Natural killer cell (primary cell): ENCODE measurements around the gene THAP7. TPM values are rescaled to one million over a fixed set of nuclear protein-coding genes. Genes with fewer than 3 reads are reported as not detected.

ENCODE experiments used
- ATAC-seq, 3 donors: fragments of 150-1000 bp in 2 of 3; fragments of 200-7000 bp in 1 of 3; cut with Tn5 transposase; 1 replicate in 1 of 3; 2 replicates in 2 of 3; pipeline ENCODE4 v1.10.0; 2021; ENCODE audit warnings: mild to moderate bottlenecking in 2 of 3, moderate library complexity in 2 of 3
- DNase-seq, 2 donors: peaks; one replicate each; pipeline versions ENCODE4 v3.0.0 to v3.0.0-alpha.2; 2013 to 2021; ENCODE audit warnings: mixed read lengths in 1 of 2
- H3K27ac ChIP-seq: one replicate; pipeline ENCODE4 v1.5.1; 2013; ENCODE audit warnings: mild to moderate bottlenecking, low read length
- H3K27me3 ChIP-seq: one replicate; pipeline ENCODE4 v1.6.1; 2013; ENCODE audit warnings: low read length; ENCODE audit not compliant: control insufficient read depth, insufficient read depth
- H3K36me3 ChIP-seq: one replicate; pipeline ENCODE4 v1.6.1; 2013; ENCODE audit warnings: low read length; ENCODE audit not compliant: control insufficient read depth, insufficient read depth
- H3K4me1 ChIP-seq: one replicate; pipeline ENCODE4 v1.6.1; 2013; ENCODE audit warnings: low read length; ENCODE audit not compliant: control insufficient read depth, insufficient read depth
- H3K4me3 ChIP-seq: one replicate; pipeline ENCODE4 v1.5.1; 2013; ENCODE audit warnings: low read length
- H3K9me3 ChIP-seq: one replicate; pipeline ENCODE4 v1.6.1; 2013; ENCODE audit warnings: low read length; ENCODE audit not compliant: control insufficient read depth, insufficient read depth
- H3K27ac Mint-ChIP-seq, 2 donors: one replicate each; pipeline ENCODE4 v1.8.0; 2022; ENCODE audit warnings: mild to moderate bottlenecking in 2 of 2, mixed read lengths in 2 of 2, moderate library complexity in 1 of 2
- H3K27me3 Mint-ChIP-seq, 2 donors: one replicate each; pipeline ENCODE4 v1.8.0; 2022; ENCODE audit warnings: low read depth in 2 of 2, mixed read lengths in 2 of 2
- H3K36me3 Mint-ChIP-seq: one replicate; pipeline ENCODE4 v1.8.0; 2022; ENCODE audit warnings: mixed read lengths
- H3K4me1 Mint-ChIP-seq, 2 donors: one replicate each; pipeline ENCODE4 v1.8.0; 2022; ENCODE audit warnings: mixed read lengths in 2 of 2
- H3K4me3 Mint-ChIP-seq: one replicate; pipeline ENCODE4 v1.8.0; 2022; ENCODE audit warnings: mild to moderate bottlenecking, moderate library complexity, mixed read lengths
- H3K9me3 Mint-ChIP-seq, 2 donors: one replicate each; pipeline ENCODE4 v1.8.0; 2022; ENCODE audit warnings: mixed read lengths in 2 of 2
- CTCF ChIP-seq: fragments of 200-600 bp; IDR thresholded peaks from one replicate; pipeline ENCODE4 v1.8.0; 2022; ENCODE audit warnings: antibody characterized with exemption
- WGBS: methylation state at CpG from one replicate; pipeline ENCODE4 v1.1.7; 2013; ENCODE audit warnings: missing lambda C conversion rate; ENCODE audit not compliant: insufficient coverage; 5-methylcytosine and 5-hydroxymethylcytosine counted together
- intact Hi-C: fragments of 100-400 bp; cut with micrococcal nuclease; formaldehyde crosslinking; loops from one replicate; pipeline ENCODE4 v1.14.2; 2022
- total RNA-seq, 4 donors: library from RNA; stranded (reverse); fragments of 120-200 nt in 1 of 4; gene quantifications; one replicate each; pipeline versions ENCODE4 v1.2.3 to v1.2.4, GENCODE V29; 2013 to 2022

Gene THAP7
- total RNA-seq, 3 donors from 2014 or later (not counting 1 experiment from before 2014, with no cell fraction given): 24.1 to 40.0 (median 26.8) TPM

GRCh38 chr22:20956258-20957101, 45.4 kb downstream of the THAP7 start:
- peak in 1 of 3 donors; percentile 7 for ATAC-seq
- intact Hi-C loops: no loop called here
- 65% methylated on average over 27 of the region's 27 CpGs for WGBS

GRCh38 chr22:20955548-20955947, 46.4 kb downstream of the THAP7 start:
- 95% methylated on average over 7 of the region's 7 CpGs for WGBS
- H3K27ac ChIP-seq: no peak overlapping the region
- peaks cover 22% of the 10 kb centered on the region for H3K4me1 ChIP-seq
- no peak overlapping the region for H3K4me3 ChIP-seq
- H3K36me3 Mint-ChIP-seq: no peaks in the 10 kb centered on the region
- intact Hi-C loops: no loop called here
- DNase-seq (no peak), ATAC-seq (no peak)
- no peak overlapping the region for H3K27ac Mint-ChIP-seq
- H3K36me3 ChIP-seq: peaks cover 30% of the 10 kb centered on the region
- no peaks in the 10 kb centered on the region for H3K27me3 Mint-ChIP-seq
- TF ChIP-seq CTCF: no peak
- H3K4me1 Mint-ChIP-seq: peaks cover 8 to 16% of the 10 kb centered on the region in 2 donors
- H3K9me3 ChIP-seq: no peaks in the 10 kb centered on the region
- H3K4me3 Mint-ChIP-seq: no peak overlapping the region
- no peaks in the 10 kb centered on the region for H3K27me3 ChIP-seq
- H3K9me3 Mint-ChIP-seq: no peaks in the 10 kb centered on the region

More at GRCh38 chr22:20956258-20957101, 45.4 kb downstream of the THAP7 start:
- peak overlapping the region; percentile 89 for H3K4me3 Mint-ChIP-seq
- H3K4me1 Mint-ChIP-seq: peaks cover 8 to 16% of the 10 kb centered on the region in 2 donors
- H3K27me3 Mint-ChIP-seq: no peaks in the 10 kb centered on the region
- Histone ChIP-seq H3K27ac (no peak overlapping the region), H3K9me3 (no peaks in the 10 kb centered on the region), H3K4me1 (peaks cover 22% of the 10 kb centered on the region), H3K36me3 (peaks cover 22% of the 10 kb centered on the region), H3K27me3 (no peaks in the 10 kb centered on the region), H3K4me3 (peak overlapping the region; percentile 65)
- H3K9me3 Mint-ChIP-seq: no peaks in the 10 kb centered on the region
- no peaks in the 10 kb centered on the region for H3K36me3 Mint-ChIP-seq
- no peak for TF ChIP-seq CTCF
- H3K27ac Mint-ChIP-seq: peak overlapping the region in 1 of 2 donors; percentile 82
- DNase-seq: no peak

- intact Hi-C loops: no loop called here
- peaks cover 30% of the 10 kb centered on the region for H3K4me1 ChIP-seq
- no peak overlapping the region for H3K4me3 ChIP-seq
- no peaks in the 10 kb centered on the region for H3K9me3 Mint-ChIP-seq
- peaks cover 4% of the 10 kb centered on the region for H3K36me3 Mint-ChIP-seq
- 95% methylated on average over 8 of the region's 8 CpGs for WGBS
- H3K27ac ChIP-seq: no peak overlapping the region
- no peaks in the 10 kb centered on the region for H3K9me3 ChIP-seq
- DNase-seq (no peak), ATAC-seq (no peak)
- no peaks in the 10 kb centered on the region for H3K27me3 Mint-ChIP-seq
- no peak for TF ChIP-seq CTCF
- no peak overlapping the region for H3K4me3 Mint-ChIP-seq
- no peaks in the 10 kb centered on the region for H3K27me3 ChIP-seq
- H3K27ac Mint-ChIP-seq: peak overlapping the region in 1 of 2 donors; percentile 47
- peaks cover 41% of the 10 kb centered on the region for H3K36me3 ChIP-seq
- peaks cover 18 to 29% of the 10 kb centered on the region in 2 donors for H3K4me1 Mint-ChIP-seq
Observed at GRCh38 chr22:20953668-20954500, 48.0 kb downstream of the THAP7 start.
